ENCODE results near the gene ACAA2.

The ACAA2 gene

DNA sequence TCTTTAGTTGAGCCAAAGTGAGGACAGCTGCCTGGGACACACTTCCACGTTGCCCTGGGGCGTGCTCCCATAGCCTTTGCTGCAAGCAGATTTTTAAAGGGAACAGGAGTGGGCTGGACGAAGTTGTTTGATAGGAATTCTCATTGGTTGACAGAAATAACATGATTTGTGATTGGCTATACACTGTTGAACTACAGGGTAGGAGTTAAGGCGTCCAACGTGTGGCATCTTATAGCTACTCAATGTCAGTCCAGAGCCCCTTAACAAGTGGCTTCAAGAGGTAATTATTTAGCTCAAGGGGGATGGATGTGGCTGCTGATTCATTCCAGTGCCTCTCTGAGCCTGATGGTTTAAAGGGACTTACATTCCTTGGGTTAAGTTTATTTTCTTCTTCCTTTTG is 65.5 kb downstream of the ACAA2 start:
- peak; percentile 64 for ATAC-seq
- TF ChIP-seq CREB5 (CRISPR knock-in tag; IDR thresholded peaks at IDR 0.05; ENCODE audit: low read depth) = no peak
- no peak for TF ChIP-seq RARB (CRISPR knock-in tag; IDR thresholded peaks at IDR 0.05)
- TF ChIP-seq ZNF70 (CRISPR knock-in tag; IDR thresholded peaks at IDR 0.05) = no peak
- TF ChIP-seq ZFP3 (CRISPR knock-in tag; IDR thresholded peaks at IDR 0.05) = no peak
- TF ChIP-seq SNAI2 (CRISPR knock-in tag; IDR thresholded peaks at IDR 0.05) = no peak
- TF ChIP-seq GLIS3 (CRISPR knock-in tag; IDR thresholded peaks at IDR 0.05) = no peak
- TF ChIP-seq BACH2 (CRISPR knock-in tag; IDR thresholded peaks at IDR 0.05; ENCODE audit: borderline replicate concordance) = no peak
- TF ChIP-seq PATZ1 (CRISPR knock-in tag; IDR thresholded peaks at IDR 0.05; ENCODE audit: borderline replicate concordance) = no peak
- no peak for TF ChIP-seq TOX (CRISPR knock-in tag; IDR thresholded peaks at IDR 0.05; ENCODE audit: borderline replicate concordance)

DNA sequence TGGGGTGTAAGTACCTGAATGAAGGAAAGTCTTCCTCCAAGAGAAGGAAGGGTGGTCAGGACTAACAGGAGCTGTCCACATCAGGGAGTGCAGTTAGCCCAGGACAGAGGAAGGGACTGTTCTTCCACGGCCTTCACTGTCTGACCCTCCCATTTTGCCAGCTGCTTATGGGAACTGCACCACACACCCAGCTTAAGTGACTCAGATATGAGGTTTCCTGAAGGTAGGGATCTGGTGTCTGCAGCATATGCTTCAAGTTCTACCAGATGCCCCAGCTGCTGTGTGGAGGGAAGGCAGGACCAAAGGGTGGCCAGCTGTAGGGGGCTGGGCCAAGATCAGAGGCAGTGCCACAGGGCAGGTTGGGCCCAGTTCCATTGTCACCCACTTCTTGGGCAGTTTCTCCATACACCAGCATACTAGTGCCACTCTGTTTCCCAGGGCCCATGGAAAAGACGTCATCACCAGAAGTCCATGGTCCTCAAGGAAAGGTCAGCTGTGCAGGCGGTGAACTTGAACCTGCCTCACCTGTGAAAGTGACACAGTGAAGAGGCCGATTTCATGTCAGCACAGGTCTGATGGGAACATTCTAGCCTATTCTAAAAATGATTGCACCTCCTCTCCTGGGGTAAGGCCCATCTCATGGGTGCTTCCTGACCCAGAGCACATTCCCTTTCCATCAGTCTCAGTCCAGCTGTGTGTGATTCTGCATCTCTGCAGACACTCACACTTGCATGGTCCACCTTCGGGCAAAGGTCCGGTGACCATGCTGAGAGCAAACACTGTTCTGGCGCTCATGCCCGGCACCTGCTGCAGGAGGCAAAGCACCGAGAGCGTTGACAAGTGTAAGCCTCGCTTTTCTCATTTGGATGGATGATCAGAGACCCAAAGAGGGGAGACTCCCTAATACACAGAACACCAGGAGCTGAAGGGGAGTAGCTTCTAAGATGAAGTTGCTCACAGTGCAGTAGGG is 68.0 kb downstream of the ACAA2 start:
- TF ChIP-seq ISL1 (CRISPR knock-in tag; IDR thresholded peaks at IDR 0.05) = no peak
- TF ChIP-seq ZC3H10 (CRISPR knock-in tag; IDR thresholded peaks at IDR 0.05) = no peak
- TF ChIP-seq GLIS3 (CRISPR knock-in tag; IDR thresholded peaks at IDR 0.05) = no peak
- TF ChIP-seq TCF4 (CRISPR knock-in tag; IDR thresholded peaks at IDR 0.05; ENCODE audit: borderline replicate concordance) = no peak
- ATAC-seq = no peak

DNA sequence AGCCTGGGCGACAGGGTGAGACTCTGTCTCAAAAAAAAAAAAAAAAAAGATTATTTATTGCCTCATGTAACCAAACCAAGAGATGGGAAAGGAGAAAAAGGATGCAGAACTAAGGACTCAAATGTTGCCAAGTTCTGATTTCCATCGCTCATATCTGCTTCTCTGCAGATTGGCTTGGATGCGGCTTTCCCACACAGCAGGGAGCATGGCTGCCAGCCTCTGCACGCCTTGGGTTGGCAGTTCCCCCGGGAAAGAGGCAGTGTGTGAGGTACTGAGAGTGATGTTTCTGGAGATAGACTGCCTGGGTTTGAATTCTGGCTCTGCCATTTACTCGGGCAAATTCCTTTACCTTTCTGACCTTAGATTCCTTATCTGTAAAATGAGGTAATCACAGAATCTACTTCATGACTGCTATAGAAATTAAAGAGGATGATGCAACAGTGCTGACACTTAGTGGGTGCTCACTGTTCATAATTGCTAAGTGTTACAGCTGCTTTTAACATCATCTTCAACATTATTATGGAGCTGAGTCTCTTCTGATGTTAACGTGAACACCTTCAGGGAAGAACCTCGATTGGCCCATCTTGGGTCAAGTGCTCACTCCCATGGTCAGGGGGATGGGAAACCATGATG is 68.8 kb downstream of the ACAA2 start:
- no peak for TF ChIP-seq ARNTL (CRISPR knock-in tag; IDR thresholded peaks at IDR 0.05; ENCODE audit: borderline replicate concordance, low read depth)
- TF ChIP-seq, protein P1, sequence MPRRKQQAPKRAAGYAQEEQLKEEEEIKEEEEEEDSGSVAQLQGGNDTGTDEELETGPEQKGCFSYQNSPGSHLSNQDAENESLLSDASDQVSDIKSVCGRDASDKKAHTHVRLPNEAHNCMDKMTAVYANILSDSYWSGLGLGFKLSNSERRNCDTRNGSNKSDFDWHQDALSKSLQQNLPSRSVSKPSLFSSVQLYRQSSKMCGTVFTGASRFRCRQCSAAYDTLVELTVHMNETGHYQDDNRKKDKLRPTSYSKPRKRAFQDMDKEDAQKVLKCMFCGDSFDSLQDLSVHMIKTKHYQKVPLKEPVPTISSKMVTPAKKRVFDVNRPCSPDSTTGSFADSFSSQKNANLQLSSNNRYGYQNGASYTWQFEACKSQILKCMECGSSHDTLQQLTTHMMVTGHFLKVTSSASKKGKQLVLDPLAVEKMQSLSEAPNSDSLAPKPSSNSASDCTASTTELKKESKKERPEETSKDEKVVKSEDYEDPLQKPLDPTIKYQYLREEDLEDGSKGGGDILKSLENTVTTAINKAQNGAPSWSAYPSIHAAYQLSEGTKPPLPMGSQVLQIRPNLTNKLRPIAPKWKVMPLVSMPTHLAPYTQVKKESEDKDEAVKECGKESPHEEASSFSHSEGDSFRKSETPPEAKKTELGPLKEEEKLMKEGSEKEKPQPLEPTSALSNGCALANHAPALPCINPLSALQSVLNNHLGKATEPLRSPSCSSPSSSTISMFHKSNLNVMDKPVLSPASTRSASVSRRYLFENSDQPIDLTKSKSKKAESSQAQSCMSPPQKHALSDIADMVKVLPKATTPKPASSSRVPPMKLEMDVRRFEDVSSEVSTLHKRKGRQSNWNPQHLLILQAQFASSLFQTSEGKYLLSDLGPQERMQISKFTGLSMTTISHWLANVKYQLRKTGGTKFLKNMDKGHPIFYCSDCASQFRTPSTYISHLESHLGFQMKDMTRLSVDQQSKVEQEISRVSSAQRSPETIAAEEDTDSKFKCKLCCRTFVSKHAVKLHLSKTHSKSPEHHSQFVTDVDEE (CRISPR knock-in tag; IDR thresholded peaks at IDR 0.05) = no peak
- TF ChIP-seq CSDC2 (CRISPR knock-in tag; IDR thresholded peaks at IDR 0.05) = no peak
- TF ChIP-seq ZNF565 (CRISPR knock-in tag; conservative IDR thresholded peaks at IDR 0.05; ENCODE audit: low read depth) = no peak
- no peak for TF ChIP-seq TCF4 (CRISPR knock-in tag; IDR thresholded peaks at IDR 0.05; ENCODE audit: borderline replicate concordance)
- TF ChIP-seq TOX (CRISPR knock-in tag; IDR thresholded peaks at IDR 0.05; ENCODE audit: borderline replicate concordance) = no peak
- ATAC-seq = no peak

DNA sequence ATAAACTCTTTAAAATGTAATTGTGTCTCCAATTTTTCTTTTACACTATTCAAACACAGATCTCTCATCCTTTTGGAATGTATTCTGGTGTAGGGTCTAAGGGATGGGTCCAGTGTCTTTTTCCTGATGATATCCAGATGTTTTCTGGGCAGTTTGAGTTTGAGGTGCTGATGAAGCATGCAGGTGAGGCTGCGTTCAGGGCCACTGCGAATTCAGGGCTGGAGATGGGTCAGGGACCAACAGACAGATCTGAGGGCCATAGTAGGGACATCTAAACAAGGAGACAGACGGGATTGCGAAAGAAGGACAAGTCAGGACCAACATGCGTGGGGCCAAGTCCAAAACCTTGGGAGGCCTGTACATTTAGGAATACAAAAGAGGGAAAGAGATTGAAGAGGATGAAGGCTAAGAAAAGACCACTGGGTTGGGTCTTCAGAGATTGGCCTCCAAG is 70.2 kb downstream of the ACAA2 start:
- no peak for TF ChIP-seq ZFP30 (CRISPR knock-in tag; IDR thresholded peaks at IDR 0.05)
- TF ChIP-seq SNAI2 (CRISPR knock-in tag; IDR thresholded peaks at IDR 0.05) = no peak
- TF ChIP-seq ZNF565 (CRISPR knock-in tag; conservative IDR thresholded peaks at IDR 0.05; ENCODE audit: low read depth) = no peak
- TF ChIP-seq PPARA (CRISPR knock-in tag; IDR thresholded peaks at IDR 0.05; ENCODE audit: borderline replicate concordance) = no peak
- TF ChIP-seq GLIS3 (CRISPR knock-in tag; IDR thresholded peaks at IDR 0.05) = no peak
- TF ChIP-seq ZFP3 (CRISPR knock-in tag; IDR thresholded peaks at IDR 0.05) = no peak
- TF ChIP-seq, protein P2, sequence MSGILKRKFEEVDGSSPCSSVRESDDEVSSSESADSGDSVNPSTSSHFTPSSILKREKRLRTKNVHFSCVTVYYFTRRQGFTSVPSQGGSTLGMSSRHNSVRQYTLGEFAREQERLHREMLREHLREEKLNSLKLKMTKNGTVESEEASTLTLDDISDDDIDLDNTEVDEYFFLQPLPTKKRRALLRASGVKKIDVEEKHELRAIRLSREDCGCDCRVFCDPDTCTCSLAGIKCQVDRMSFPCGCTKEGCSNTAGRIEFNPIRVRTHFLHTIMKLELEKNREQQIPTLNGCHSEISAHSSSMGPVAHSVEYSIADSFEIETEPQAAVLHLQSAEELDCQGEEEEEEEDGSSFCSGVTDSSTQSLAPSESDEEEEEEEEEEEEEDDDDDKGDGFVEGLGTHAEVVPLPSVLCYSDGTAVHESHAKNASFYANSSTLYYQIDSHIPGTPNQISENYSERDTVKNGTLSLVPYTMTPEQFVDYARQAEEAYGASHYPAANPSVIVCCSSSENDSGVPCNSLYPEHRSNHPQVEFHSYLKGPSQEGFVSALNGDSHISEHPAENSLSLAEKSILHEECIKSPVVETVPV (CRISPR knock-in tag; IDR thresholded peaks at IDR 0.05) = no peak
- no peak for TF ChIP-seq BACH2 (CRISPR knock-in tag; IDR thresholded peaks at IDR 0.05; ENCODE audit: borderline replicate concordance)
- no peak for TF ChIP-seq ISL1 (CRISPR knock-in tag; IDR thresholded peaks at IDR 0.05)
- no peak for TF ChIP-seq TCF4 (CRISPR knock-in tag; IDR thresholded peaks at IDR 0.05; ENCODE audit: borderline replicate concordance)
- TF ChIP-seq ZNF8 (CRISPR knock-in tag; IDR thresholded peaks at IDR 0.05) = no peak
- TF ChIP-seq ZNF70 (CRISPR knock-in tag; IDR thresholded peaks at IDR 0.05) = no peak
- no peak for TF ChIP-seq ZC3H10 (CRISPR knock-in tag; IDR thresholded peaks at IDR 0.05)
- TF ChIP-seq ESRRG (CRISPR knock-in tag; IDR thresholded peaks at IDR 0.05) = no peak
- TF ChIP-seq PATZ1 (CRISPR knock-in tag; IDR thresholded peaks at IDR 0.05; ENCODE audit: borderline replicate concordance) = no peak
- no peak for TF ChIP-seq OSR1 (CRISPR knock-in tag; IDR thresholded peaks at IDR 0.05)
- peak; percentile 66 for ATAC-seq
